A204.1 (cell line): Measurements from ENCODE around the gene MAGI1.

Experiments
- FAIRE-seq: peaks from 2 replicates; lab custom pipeline; 2012; peaks lifted over from hg19 to GRCh38; lab: Jason Lieb, UNC

Gene MAGI1

GRCh38 chr3:65409176-65409569 lies 629.5 kb downstream of the MAGI1 start:
- FAIRE-seq = no peak

DNA sequence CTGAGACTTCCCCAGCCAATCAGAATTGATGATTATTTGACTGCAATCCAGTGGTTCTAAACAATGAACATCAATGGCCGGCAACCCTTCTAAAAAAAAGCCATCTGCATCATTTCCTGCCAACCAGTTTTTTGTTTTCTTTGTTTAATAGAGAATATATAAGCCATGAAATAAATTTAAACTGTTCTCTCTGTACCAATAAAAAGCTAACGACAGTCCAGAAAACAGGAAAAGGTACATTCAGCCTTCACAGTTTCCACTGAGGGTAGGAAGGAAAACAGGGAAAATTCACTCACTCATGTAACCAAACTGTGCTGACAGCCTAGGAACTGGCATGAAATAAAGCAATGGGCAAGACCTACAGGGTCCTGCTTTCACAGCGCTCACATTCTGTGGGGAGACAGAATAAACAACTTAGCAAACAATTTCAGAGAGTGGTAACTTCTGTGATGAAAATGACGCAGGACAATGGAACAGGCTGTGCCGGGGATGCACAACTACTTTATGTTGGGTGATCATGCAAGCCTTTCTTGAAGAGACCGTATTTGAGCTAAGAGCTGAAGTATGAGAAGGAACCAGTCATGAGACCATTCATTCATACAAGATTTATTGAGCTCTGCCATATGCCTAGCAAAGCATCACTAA lies 630.1 kb downstream of the MAGI1 start:
- FAIRE-seq = no peak

GRCh38 chr3:65406470-65406869 lies 632.2 kb downstream of the MAGI1 start:
- FAIRE-seq = no peak

- FAIRE-seq = no peak
Observed at GRCh38 chr3:65402597-65402996, 636.1 kb downstream of the MAGI1 start.

DNA sequence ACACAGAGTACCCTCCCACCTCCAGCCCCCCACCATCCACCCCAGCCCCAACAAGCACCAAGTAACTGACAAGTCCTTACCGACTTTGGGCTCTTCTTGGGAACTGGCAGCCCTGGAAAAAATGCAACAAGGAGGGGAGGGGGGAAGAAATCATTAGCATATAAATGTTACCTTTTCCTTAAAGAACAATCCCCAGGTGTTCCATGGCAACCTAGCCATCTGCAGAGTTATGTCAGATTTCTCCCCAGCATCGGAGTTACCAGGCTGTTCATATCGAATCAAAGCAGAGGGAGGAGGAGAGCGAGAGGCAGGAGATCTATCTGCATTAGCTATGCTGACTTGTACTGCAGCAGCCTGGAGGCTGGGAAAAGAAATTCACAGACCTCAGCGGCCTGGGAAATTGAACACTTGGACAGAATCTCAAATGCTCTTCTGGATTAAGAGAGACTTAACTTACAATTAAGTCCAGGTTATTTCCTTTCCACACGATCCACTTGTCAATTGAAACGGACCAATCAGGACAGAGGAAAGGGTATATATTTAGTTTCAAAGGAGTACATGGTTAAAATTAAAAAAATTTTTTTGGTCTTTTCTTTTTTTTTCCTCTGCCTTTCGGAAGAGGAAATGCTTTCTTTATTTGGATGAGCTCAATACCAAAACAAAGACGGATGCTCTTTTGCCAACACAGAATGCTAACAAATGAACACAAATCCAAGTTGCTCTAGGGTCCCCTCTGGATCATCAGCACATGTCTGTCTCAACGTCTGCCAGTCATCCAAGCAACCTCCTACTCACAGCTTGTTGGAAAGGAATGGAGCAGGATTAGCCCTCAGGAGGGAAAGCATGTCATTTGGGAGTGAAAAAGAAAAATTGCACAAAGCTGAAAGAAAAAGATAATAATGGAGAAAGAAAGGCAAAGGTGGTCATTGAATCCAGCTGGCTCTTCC lies 637.1 kb downstream of the MAGI1 start:
- no peak for FAIRE-seq

- FAIRE-seq = no peak
Observed at GRCh38 chr3:65400899-65401298, 637.8 kb downstream of the MAGI1 start.

DNA sequence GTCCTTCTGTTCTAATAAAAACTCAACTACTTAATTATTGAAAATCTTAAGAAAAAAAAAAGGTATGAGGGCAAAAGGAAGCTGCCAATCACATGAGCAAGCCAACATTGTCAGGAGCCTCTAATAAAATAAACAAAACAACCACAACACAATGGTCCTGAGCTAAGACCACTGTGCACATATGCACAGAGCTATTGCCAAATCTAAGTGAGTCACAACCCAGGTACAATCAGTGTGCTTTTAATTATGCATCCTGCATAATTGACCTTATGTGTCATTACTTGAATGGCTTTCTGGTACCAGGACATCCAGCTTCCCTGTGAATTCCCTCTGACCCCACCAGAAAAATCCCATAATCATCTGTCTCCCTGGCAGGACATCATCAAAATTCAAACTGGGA lies 639.8 kb downstream of the MAGI1 start:
- no peak for FAIRE-seq

GRCh38 chr3:65396078-65396477 lies 642.6 kb downstream of the MAGI1 start:
- no peak for FAIRE-seq

DNA sequence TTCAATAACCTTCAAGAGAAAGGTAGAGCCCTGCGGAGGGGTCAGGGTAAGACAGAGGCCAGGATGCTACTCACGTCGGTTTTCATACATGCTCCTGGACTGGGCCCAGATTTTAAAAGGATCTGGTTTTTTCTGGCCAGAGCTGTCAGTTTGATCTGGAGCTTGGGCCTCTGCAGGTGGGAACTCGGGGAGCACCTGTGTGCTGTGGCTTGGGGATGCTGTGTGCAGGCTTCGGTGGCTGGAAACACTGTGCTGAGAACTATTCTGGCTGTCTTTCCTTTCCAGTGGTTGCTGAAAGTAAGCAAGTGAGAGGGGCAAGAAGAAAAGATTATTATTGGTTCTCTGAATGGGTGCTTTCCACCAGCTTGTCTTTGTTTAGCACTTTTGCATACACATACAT lies 647.6 kb downstream of the MAGI1 start:
- FAIRE-seq = no peak

DNA sequence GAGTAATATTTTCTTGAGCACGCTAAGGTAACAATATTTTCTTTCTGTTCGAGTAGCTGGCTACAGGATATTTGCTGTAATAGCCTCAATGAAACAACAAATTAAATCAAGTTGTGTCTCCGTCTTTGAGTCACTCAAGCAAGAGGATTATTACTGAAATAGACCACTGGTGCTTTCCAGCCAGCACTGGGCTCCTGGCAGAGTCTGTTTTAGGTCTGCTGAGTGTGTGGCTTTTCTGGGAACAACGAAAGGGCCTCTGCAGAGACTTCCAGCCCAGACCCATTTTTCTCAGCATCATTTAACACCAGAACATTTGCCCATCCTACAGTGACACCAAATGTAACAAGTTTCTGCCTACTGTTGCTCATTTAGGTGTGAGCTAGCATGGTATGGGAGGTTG lies 652.9 kb downstream of the MAGI1 start:
- FAIRE-seq = no peak

- FAIRE-seq = no peak
Observed at GRCh38 chr3:65381496-65382010, 657.2 kb downstream of the MAGI1 start.

GRCh38 chr3:65379223-65379622 lies 659.5 kb downstream of the MAGI1 start:
- FAIRE-seq = no peak

DNA sequence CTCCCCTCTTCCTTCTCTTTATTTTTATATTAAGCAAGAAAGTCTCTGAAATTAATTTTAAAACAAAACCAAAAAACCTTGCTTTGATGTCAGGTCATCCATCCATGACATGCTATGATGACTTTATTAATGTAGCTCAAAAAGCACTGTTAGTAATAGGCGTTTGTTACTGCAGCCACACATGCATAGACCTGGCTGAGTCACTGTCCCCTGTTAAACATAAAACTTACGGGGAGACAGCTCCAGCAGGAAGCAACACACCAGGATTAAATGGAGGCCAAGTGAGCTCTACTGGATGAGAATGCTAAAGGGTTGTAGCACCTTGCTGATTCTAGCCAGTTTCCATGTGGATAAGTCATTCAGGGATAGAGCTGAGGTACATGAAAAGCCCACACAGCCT lies 661.1 kb downstream of the MAGI1 start:
- FAIRE-seq = no peak

GRCh38 chr3:65376426-65376825 lies 662.3 kb downstream of the MAGI1 start:
- no peak for FAIRE-seq

GRCh38 chr3:65371053-65371452 lies 667.7 kb downstream of the MAGI1 start:
- FAIRE-seq = no peak

DNA sequence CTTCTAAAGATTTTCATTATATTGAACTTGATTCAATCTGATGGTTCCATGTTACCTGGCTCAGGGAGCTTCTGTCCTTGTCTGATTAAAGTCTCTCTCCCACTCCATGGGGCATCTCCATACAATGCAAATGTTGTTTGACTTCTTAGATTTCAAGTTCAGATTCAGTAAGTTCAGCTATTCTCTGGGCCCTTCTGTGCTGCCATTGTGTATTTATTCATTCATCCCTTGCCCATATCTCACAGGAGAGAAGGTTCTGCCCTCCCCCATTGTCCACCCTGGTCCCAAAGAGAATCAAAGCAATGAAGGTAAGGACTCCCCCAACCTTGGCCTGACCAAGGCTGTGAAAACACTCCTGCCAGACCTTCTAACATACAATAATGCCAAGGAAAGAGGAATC lies 669.9 kb downstream of the MAGI1 start:
- FAIRE-seq = no peak

DNA sequence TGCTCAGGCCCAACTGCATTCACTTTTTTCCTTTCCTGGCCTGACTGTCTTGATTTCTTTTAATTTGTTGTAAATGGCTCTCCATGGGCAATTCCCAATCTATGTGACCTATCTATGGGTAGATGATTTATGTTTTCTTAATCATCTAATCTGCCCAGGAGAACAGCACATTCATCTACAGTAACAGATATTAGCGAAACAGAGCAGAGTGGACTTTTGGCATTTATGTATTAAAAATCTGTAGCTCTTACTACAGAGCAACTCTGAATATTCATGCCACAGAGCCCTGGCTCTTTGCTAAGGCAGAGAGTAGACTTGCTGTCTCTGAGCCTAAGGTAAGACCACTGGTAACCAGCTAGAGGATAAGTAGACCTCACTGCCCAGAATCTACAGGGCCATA lies 676.0 kb downstream of the MAGI1 start:
- FAIRE-seq = no peak

- FAIRE-seq = no peak
Observed at GRCh38 chr3:65361448-65361847, 677.3 kb downstream of the MAGI1 start.

GRCh38 chr3:65356331-65357248 lies 682.1 kb downstream of the MAGI1 start:
- FAIRE-seq = no peak

- no peak for FAIRE-seq
Observed at GRCh38 chr3:65354880-65355279, 683.8 kb downstream of the MAGI1 start.

DNA sequence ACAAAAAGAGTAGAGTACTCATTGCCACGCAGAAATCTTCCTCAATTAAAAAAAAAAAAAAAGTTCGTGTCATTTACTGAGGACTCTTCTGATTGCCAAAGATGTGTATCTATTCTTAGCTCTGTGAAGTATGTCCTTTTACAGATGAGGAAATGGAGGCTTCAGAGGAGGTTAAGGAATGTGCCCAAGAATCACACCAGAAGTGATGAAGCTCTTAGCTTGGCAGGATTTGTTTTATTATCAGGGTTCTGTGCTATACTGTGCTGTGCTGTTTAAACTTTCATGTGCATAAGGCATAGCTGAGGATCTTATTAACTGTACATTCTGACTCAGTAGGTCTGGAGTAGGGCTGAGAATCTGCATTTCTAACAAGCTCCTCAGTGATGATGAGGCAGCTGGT lies 685.8 kb downstream of the MAGI1 start:
- no peak for FAIRE-seq

GRCh38 chr3:65351753-65352152 lies 687.0 kb downstream of the MAGI1 start:
- no peak for FAIRE-seq
